GM21576 (cell line): ENCODE results near the gene ARL9.
"Not testable (repeated sequence)": the region's sequence is repeated elsewhere in the genome, so short reads cannot be mapped to it uniquely, and the experiment has no call there.

Experiments used
- ATAC-seq: cut with Tn5 transposase; IDR thresholded peaks from one replicate; pipeline ENCODE4 v1.9.1; 2021; ENCODE audit warnings: mild to moderate bottlenecking, moderate library complexity; ENCODE audit not compliant: unreplicated experiment

The ARL9 gene

DNA sequence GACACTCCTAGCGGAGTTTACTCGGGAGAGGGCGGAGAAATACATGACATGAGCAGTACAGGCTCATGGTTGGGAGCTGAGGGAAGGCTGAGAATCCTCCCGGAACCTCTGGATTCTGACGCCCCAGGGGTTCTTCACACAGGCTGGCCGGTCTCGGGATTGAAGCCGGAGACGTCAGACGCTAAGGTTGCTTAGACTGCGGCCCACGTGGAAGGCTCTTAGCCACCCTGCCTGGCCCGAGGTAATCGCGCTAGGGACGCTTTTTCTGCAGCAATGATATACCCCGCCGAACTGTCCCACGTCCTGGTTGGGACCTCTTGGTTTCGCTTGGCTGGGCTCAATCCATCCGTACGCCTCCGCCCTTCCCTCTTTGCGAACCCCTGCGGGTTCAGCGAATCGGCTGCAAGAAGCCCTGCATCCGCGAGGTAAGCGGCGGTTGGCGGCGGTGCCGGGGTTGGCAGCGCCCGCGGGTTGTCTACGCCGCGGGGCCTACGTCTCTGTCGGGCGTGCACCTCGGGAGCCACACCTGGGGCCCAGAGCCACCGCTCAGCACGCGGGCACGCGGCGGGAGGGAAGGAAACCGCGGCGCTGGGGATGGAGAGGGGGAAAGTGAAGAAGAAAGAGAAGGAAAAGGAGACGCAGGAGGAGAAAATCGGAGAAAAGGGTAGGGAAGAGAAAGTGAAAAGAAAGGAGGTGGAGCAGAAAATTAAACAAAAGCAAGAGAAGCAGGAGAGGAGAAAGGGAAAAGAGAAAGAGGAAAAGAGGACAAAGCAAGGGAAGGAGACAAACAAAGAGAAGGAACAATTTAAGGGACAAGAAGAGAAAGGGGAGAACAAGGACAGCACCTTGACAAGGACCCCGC lies at the start of gene ARL9:
Gene ARL9 (plus strand): TSS at position 523 of the 862 bp plus-strand sequence. CDS start 72 bp downstream, at position 595.
- peak; percentile 62 for ATAC-seq

GRCh38 chr4:56460085-56460484 lies 45.5 kb upstream of the ARL9 start:
- ATAC-seq, result no peak

DNA sequence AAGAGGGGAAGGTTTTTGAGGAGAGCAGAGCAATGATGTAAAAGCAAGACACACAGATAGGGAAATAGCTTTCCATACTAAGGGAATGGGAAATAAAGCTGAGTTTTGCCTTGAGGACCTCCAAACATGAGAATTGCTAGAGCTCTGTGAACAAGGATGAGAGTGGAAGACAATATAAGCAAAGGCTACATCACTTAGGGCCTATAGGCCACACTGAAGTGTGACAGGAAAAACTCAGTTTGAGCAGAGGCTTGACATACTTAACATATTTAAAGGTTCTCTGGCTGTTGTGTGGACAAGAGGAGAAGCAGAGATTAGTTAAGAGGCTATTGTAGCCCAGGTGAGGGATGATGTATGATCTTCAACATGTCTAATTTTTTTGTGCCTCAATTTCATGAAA lies 43.4 kb upstream of the ARL9 start:
- ATAC-seq, result no peak

- ATAC-seq, result no peak
Measured at GRCh38 chr4:56463711-56464110, 41.9 kb upstream of the ARL9 start.

GRCh38 chr4:56464581-56464980 lies 41.0 kb upstream of the ARL9 start:
- ATAC-seq, result no peak

DNA sequence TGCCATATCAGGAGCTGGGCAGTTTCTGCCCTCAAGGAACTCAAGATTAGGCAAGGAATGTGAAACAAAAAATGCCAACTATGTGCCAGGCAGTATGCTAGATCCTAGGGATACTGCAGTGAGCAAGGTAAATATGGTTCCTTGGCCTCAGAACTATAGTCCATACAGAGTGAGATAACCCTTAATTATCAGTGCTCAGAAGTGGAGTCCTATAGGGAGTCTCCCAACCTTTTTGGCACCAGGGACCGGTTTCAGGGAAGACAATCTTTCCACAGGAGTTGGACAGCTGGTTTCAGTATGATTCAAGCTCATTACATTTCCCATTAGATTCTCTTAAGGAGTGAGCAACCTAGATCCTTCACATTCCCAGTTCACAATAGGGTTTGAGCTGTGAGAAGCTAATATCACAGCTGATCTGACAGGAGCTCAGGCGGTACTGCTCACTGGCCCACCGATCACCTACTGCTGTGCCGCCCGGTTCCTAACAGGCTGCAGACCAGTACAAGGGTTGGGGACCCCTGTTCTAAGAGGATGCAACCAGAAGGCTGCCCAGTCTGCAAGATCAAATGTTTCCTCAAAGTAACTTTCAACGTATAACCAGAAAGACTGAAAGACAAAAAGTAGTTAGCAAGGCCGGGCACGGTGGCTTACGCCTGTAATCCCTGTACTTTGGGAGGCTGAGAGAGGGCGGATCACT lies 39.8 kb upstream of the ARL9 start:
- no peak for ATAC-seq

- not testable (repeated sequence) for ATAC-seq
Measured at GRCh38 chr4:56466296-56466761, 39.3 kb upstream of the ARL9 start.

DNA sequence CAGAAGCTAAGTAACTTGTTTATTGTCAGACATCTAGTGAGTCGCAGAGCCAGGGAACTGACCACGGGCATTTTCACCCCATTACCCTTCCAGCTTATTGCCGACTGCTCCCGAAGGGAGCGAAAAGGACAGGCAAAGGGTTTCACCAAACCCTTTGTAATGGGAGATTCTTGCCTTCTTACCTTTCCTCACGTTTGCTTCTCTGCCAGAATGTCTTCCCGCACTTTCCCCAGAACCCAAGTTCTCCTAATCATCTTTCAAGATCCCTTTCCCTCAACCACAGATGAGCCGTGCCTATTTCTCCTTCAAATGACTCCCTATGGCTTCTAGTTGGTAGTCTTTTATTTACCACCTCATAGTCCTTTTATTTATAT lies 38.7 kb upstream of the ARL9 start:
- ATAC-seq, result no peak

DNA sequence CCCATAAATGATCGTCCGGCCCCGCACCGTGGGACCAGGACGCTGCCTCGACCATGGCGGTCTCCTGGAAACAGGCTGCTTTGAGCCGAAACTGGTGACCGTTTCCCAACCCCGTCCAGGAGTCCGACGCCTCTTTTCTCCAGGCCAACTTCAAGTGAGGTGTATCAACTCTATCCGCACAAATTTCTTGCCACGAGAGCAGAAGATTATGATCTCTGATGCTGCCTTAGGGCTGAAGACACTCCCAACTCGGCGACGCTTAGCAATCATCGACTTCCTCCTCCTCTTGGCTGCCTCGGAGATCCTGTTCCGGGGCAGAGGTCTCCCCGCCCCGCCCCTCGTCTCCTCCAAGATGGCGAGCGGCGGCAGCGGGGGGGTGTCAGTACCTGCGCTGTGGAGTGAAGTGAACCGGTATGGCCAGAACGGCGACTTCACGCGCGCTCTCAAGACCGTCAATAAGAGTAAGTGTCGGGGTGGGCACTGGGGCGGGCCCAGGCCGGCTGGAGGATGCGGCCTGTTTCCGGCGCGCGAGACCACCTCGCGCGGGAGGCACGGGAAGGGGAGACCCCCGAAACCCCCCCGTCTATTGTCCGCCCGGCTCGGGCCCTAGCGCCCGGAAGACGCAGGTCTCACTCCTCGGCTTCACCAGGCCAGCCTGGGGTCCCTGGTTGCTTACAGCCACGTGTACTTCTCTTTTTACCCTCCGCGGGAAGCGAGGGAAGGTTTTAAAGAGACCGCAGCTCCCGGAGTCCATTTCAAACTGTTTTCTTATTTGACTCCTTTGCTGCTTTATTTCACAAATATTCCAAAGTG lies 38.1 kb upstream of the ARL9 start, which contains the start of gene SRP72:
Gene SRP72 (plus strand): TSS at position 334 of the 813 bp plus-strand sequence. CDS start 19 bp downstream, at position 353.
- ATAC-seq, result peak; percentile 90

DNA sequence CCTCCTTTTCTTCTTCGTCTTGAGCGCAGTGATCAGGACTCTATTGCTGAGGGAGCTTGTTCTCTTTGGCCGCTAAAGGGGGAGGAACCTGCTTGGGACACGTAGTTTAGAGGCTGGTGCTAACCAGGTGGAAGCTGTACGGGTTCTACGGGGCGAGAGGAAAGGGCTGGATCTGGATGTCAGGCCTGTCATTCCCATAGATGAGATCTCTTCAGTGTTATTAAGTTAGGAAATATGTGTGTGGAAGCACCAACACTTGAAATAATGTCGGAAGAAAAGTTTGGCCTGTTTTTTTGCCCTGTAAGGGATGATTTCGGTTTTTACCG lies 37.5 kb upstream of the ARL9 start:
- ATAC-seq, result peak; percentile 53

DNA sequence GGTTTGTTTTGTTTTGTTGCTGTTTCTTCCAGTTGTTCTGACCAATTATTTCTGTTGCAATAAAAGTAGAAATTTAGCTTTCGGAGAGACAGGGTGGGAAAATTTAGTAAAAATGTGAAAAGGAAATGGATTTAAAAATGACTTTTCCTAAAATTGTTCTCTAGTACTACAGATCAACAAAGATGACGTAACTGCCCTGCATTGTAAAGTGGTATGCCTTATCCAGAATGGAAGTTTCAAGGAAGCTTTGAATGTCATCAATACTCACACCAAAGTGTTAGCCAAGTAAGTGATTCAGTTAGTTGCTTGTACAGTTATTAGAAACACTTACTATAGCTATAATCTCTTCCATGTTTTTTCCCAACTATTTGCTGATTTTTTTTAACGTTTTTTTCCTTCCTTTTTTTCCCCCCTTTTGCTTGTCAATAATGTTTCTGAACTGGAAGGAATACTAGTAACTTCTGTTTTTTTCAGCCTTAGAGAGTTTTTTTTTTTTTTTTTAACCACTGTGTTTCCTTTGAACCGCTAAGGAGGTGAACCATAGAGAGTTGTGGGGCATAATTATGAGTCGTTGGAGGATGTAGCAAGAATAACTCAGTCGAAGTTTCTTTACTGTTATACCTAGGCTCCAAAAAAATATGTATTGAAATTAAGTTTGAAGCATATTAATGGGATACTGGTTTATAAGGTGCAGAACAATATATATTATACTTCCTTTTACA lies 35.9 kb upstream of the ARL9 start:
- no peak for ATAC-seq

GRCh38 chr4:56475917-56476316 lies 29.7 kb upstream of the ARL9 start:
- ATAC-seq, result peak; percentile 94

DNA sequence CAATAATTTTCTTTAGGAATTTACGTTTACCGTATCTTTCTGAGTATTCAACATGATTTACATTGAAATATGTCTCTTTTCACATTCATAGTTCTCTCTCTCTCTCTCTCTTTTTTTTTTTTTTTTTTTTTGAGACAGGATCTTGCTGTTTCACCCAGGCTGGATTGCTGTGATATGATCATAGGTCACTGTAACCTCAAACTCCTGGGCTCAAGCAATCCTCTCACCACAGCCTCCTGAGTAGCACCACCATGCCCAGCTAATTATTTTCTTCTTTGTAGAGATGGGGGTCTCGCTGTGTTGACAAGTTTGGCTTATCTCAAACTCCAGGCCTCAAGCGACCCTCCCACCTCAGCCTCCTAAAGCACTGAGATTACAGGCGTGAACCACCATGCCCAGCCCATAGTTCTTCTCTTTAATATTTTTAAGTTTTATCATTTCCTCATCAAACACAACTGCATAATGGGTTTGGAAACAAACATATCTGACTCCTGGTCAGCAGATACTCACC lies 28.3 kb upstream of the ARL9 start:
- ATAC-seq, result no peak

DNA sequence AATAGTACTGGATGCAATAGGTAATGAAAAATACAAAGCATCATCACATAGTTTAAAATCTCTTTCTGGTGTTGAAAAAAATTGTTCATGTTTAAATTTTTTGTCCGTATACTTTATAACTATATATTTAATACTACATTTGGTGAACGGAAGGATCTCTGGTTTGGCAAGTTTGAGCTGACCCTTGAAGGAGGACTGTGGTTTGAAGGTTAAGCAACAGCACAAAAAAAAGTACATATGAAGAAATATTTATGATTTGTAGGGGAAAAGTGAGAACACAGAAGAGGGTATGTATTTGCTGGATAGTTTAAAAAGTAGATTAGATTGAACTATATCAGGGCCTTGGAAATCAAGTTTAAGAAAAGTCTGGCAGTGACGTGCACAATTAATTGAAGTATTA lies 24.9 kb upstream of the ARL9 start:
- no peak for ATAC-seq

DNA sequence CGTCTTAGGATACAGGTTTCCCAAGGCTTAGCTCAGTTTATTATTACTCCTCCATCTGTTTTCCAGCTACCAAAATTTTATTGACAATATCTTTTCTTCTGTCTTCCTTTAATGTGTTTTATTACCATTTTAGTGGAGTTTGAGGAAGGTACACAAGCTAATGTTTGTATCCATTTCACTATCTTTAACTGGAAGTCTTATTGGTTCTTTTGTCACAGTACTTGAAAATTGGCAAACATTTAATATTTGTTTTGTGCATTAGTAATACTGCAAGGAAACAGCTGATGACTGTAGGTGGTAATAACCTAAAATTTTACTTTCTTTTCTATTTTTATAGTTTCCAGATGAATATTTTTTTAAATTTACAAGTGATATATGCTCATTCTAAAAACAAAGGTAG lies 9.3 kb upstream of the ARL9 start:
- no peak for ATAC-seq

DNA sequence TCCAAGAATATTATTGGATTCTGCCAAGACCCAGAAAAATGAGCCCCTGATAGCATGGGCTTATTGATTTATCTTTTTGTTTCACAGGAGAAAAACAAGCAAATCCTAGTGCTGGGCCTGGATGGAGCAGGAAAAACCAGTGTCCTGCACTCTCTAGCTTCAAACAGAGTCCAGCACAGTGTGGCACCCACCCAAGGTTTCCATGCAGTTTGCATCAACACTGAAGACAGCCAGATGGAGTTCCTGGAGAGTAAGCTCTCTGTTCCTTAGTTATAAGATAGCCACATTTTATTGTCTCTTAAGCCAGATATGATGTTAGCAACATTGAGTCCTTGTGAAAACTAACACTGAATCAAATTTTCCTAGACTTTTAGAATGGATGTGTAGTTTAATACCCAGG lies 5.5 kb downstream of the ARL9 start:
- ATAC-seq, result no peak

- no peak for ATAC-seq
Measured at GRCh38 chr4:56512166-56512565, 6.6 kb downstream of the ARL9 start.

DNA sequence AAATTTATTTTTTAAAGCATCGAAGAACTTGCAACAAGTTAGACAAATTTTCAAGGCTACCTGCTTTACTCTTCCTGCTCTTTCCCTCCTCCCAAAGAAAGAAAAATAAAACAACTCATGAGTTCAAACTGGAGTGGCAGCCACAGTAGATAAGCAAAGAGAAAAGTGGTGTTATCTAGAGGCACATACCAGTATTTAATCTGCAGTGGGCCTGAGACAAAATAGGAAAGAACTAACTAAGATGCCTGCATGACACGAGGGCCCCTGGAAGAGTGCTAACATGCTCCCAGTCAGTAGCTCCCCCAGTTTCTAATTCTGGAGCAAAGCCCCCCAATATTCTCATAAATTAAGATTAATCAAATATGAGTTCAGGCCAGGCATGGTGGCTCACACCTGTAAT lies 7.9 kb downstream of the ARL9 start:
- no peak for ATAC-seq

DNA sequence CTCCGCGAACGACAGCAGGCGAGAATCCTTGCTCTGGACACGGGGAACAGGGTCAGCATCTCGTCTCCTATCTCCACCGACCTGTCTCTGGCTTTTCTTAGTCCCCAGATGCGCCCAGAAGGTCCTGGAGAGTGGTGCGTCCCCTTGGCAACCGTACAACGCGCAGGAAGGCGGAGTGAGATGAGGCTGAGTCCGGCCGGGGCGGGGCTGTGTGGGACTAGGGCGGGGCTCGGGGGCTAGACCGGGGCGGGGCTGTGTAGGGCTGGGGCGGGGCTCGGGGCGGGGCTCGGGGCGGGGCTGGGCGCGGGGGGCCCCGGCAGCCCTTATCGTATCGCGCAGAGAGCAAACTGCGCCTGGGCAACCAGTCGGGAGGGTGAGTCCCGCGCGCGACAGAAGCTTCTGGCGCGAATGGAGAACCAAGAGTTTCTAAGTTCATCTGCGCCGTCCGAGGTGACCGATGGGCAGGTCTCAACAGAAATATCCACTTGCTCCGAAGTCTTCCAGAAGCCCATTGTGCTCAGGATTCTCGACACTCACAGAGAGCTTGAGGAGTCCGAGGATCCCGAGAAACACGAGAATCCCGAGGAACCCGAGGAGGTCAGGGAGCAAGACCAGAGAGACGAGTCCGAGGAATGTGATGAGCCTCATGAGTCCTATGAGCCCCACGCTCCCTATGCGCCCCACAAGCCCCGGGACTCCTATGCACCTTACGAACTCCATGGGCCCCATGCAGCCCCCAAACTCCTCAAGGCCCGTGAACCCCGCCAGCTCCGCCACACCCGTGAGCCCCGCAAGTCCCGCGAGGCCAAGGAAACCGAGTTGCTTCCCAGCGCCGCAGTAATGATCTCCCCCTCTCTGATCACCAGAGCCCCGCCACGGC lies 24.9 kb downstream of the ARL9 start:
- ATAC-seq, result peak; percentile 97
